Upper lobe of left lung (tissue), 4 donors: ENCODE results near the gene SEC23IP.

Experiments
- CTCF ChIP-seq, 6 experiments: fragments of 450-650 bp in 4 of 6; fragments of 200-600 bp in 2 of 6; sonication (generic) in 2 of 6; IDR thresholded peaks; one replicate each; pipeline ENCODE4 v1.5.1; 2016 to 2019; ENCODE audit warnings: antibody characterized with exemption in 6 of 6
- EP300 ChIP-seq, 4 donors: sonication (generic); formaldehyde crosslinking; IDR thresholded peaks; one replicate each; pipeline ENCODE4 v1.5.1; 2017; ENCODE audit warnings: antibody characterized with exemption in 4 of 4, control low read depth in 2 of 4
- POLR2A ChIP-seq, 4 donors: fragments of 450-650 bp; IDR thresholded peaks; one replicate each; pipeline ENCODE4 v1.5.1; 2016 to 2017; ENCODE audit warnings: antibody characterized with exemption in 4 of 4, mild to moderate bottlenecking in 2 of 4
- POLR2AphosphoS5 ChIP-seq, 2 donors: sonication (generic); formaldehyde crosslinking; IDR thresholded peaks; one replicate each; pipeline ENCODE4 v1.5.1; 2017; ENCODE audit warnings: antibody characterized with exemption in 2 of 2

- TF ChIP-seq EP300 (IDR thresholded peaks at IDR 0.05) = no peak
- peak in 3 of 4 donors; percentile 78 to 90 (median 85) for TF ChIP-seq POLR2A (IDR thresholded peaks at IDR 0.05)
- peak in 2 of 6 experiments; percentile 9 to 13 for TF ChIP-seq CTCF (IDR thresholded peaks at IDR 0.05)
- no peak for TF ChIP-seq POLR2AphosphoS5 (IDR thresholded peaks at IDR 0.05)
Observed at GRCh38 chr10:119872610-119872859, 20.0 kb upstream of the SEC23IP start, which contains the start of gene MCMBP.
